Ovary (tissue), 3 donors: ENCODE data around the gene ACSF2.

Experiments used
- CTCF ChIP-seq, 3 donors: fragments of 450-650 bp in 2 of 3; fragments of 200-600 bp in 1 of 3; IDR thresholded peaks; one replicate each; pipeline versions ENCODE4 v1.5.1 to v1.8.0; 2016 to 2022; ENCODE audit warnings: antibody characterized with exemption in 3 of 3, mild to moderate bottlenecking in 1 of 3
- POLR2A ChIP-seq: fragments of 450-650 bp; IDR thresholded peaks from one replicate; pipeline ENCODE4 v1.6.1; 2017; ENCODE audit warnings: antibody characterized with exemption, mild to moderate bottlenecking, moderate library complexity
- donor health status: DM: no; HTN: no; CAD: no.

GRCh38 chr17:50386510-50386909, 39.5 kb upstream of the ACSF2 start:
- TF ChIP-seq POLR2A (no peak), CTCF (IDR thresholded peaks at IDR 0.05) (no peak)
